Cardiac fibroblast (primary cell): ENCODE data around the gene GPC6.

Experiments used
- DNase-seq, 2 donors: peaks; one replicate each; pipeline versions ENCODE4 v3.0.0 to v3.0.0-alpha.2; 2010; ENCODE audit warnings: low read depth in 2 of 2
- H3K4me3 ChIP-seq, 2 donors: replicated peaks in 1 of 2; 1 replicate in 1 of 2; 2 replicates in 1 of 2; pipeline ENCODE4 v1.5.1; 2011; ENCODE audit warnings: low read depth in 2 of 2, low read length in 2 of 2, mild to moderate bottlenecking in 2 of 2, moderate library complexity in 1 of 2
- CTCF ChIP-seq: IDR thresholded peaks from one replicate; pipeline ENCODE4 v1.5.1; 2011; ENCODE audit warnings: low read depth, mild to moderate bottlenecking, low read length, inconsistent platforms

GPC6 gene

GRCh38 chr13:94157705-94158218 is 931.2 kb downstream of the GPC6 start:
- H3K4me3 ChIP-seq = no peak overlapping the region
- DNase-seq = peak; percentile 15 to 92
- TF ChIP-seq CTCF = no peak

- no peak for TF ChIP-seq CTCF
- H3K4me3 ChIP-seq = no peak overlapping the region
- no peak for DNase-seq
Observed at GRCh38 chr13:94160875-94161274, 934.3 kb downstream of the GPC6 start.

- no peak overlapping the region for H3K4me3 ChIP-seq
- no peak for TF ChIP-seq CTCF
Observed at GRCh38 chr13:94162289-94162688, 935.7 kb downstream of the GPC6 start.

GRCh38 chr13:94163535-94163934 is 936.9 kb downstream of the GPC6 start:
- no peak overlapping the region for H3K4me3 ChIP-seq
- TF ChIP-seq CTCF = no peak
- DNase-seq = no peak

More at GRCh38 chr13:94162289-94162688, 935.7 kb downstream of the GPC6 start:
- DNase-seq = peak in 1 of 2 donors; percentile 11

GRCh38 chr13:94168783-94169453 is 942.3 kb downstream of the GPC6 start:
- no peak overlapping the region for H3K4me3 ChIP-seq
- TF ChIP-seq CTCF = no peak
- DNase-seq = peak; percentile 19 to 41

GRCh38 chr13:94169454-94170144 is 943.0 kb downstream of the GPC6 start:
- no peak overlapping the region for H3K4me3 ChIP-seq
- no peak for TF ChIP-seq CTCF
- no peak for DNase-seq
